C4-2B (cell line): ENCODE data around the gene ING5.

Source experiments
- H3K27ac ChIP-seq: fragments of 450-650 bp; 2 replicates; pipeline ENCODE4 v1.5.1; 2017
- CTCF ChIP-seq: fragments of 450-650 bp; conservative IDR thresholded peaks from 2 replicates; pipeline ENCODE4 v1.5.1; 2017; ENCODE audit warnings: mild to moderate bottlenecking
- ZFX ChIP-seq: fragments of 450-650 bp; IDR thresholded peaks from 2 replicates; pipeline ENCODE4 v1.6.1; 2017

The ING5 gene

DNA sequence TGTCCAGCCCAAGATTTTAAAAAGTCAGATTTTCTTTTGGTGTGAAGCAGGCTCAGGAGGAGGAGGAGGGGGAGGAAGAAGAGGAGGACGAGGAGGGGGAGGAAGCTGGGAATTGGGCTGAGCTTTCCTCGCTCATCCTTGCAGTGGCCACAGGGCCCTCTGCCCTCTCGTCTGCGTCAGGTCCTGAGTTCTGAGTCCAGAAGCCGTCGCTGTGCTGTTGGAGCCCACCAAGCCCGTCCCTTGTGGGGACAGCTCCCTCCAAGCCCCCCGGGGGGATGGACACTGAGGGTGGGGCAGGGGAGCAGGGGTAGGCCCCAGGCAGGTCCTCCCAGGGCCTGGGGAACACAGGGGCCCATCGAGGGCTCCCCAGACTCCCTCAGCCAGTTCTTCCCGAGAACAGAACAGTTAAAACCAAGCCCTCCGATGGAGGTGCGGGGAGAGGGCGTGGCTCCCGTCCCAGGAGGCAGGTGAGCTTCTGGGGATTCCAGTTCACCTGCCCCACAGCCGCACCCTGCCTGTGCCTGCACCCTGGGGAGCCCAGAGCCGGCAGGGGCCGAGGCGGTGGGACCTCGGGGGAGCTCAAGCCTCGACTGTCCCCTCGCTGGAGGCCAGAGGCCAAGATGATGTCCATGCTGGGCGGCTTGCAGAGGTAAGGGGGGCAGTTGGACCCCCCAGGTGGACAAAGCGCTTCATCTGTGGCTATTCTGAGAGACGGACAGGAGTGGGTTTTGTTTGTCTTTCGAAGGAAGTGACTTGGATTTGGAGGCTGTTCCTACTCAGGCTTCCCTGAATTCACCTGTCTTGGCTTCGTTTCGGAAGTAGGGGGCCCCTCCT lies 74.7 kb downstream of the ING5 start, which contains the start of gene GAL3ST2:
GAL3ST2 (plus strand) TSS at position 487 of the 834 bp plus-strand sequence; CDS start at position 621, 134 bp downstream.
- no peak within 1 kb of the TSS; the same call in 1 of the 2 replicates for H3K27ac ChIP-seq
- TF ChIP-seq CTCF (no peak), ZFX (no peak)

DNA sequence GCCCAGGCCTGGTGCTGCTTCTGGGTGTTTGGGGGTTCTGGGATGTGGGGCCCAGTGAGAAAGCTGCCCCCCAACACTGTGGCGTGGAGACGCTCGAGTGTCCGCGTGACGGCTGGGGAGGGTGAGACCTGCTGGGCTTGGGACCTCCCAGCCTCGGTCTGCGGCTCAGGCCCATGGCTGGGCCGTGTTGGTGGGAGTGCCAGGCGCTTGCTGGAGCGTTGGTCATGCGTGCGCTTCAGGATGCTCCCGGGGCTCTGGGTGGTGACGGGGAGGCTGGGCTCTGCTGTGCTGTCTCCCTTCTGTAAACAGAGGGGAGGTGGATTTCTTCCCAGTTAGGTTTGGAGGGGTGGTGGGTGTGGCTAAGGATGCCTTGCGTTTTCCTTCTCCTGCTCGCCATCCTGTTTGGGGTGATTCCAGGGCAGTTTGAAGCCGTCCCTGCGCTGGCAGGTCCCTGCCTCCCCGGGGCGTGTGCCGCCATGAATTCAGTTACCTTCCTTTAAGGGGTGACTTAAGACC lies 75.4 kb downstream of the ING5 start:
- TF ChIP-seq CTCF, result no peak
- TF ChIP-seq ZFX, result no peak
- H3K27ac ChIP-seq, result no peak overlapping the region

GRCh38 chr2:241777686-241778627 lies 76.1 kb downstream of the ING5 start:
- no peak overlapping the region for H3K27ac ChIP-seq

More at GRCh38 chr2:241777686-241778627, 76.1 kb downstream of the ING5 start:
- TF ChIP-seq CTCF (no peak), ZFX (no peak)
